ENCODE measurements around the gene MUC13.

GRCh38 chr3:124888482-124889441, 45.8 kb downstream of the MUC13 start:
- no peak for TF ChIP-seq YY1 (IDR thresholded peaks at IDR 0.05; ENCODE audit: insufficient read depth, insufficient read length)
- TF ChIP-seq ZNF274 (IDR thresholded peaks at IDR 0.05; ENCODE audit: low read depth, low read length): no peak
